H9 (cell line): Measurements from ENCODE around the gene ZNF346. TPM values are rescaled to one million over a fixed set of nuclear protein-coding genes. Genes with fewer than 3 reads are reported as not detected.
A peak's percentile ranks its signal among the peaks of the same experiment; 100 is the strongest.

Experiments
- DNase-seq: peaks from one replicate; pipeline ENCODE4 v3.0.0-alpha.2; 2017
- H2AFZ ChIP-seq: one replicate; pipeline ENCODE4 v1.6.1; 2013; ENCODE audit warnings: mild to moderate bottlenecking, low read length, control low read depth, moderate library complexity
- H2AK5ac ChIP-seq: 2 replicates; pipeline ENCODE4 v1.6.1; 2013; ENCODE audit warnings: low read length, control low read depth, mixed read lengths; ENCODE audit not compliant: insufficient read length
- H2BK120ac ChIP-seq: one replicate; pipeline ENCODE4 v1.6.1; 2013; ENCODE audit warnings: low read depth, mild to moderate bottlenecking, low read length, control low read depth, inconsistent platforms; ENCODE audit not compliant: poor library complexity, severe bottlenecking
- H2BK12ac ChIP-seq: 2 replicates; pipeline ENCODE4 v1.6.1; 2013; ENCODE audit warnings: low read length, control low read depth, mixed read lengths, low read depth; ENCODE audit not compliant: insufficient read length
- H2BK15ac ChIP-seq: 2 replicates; pipeline ENCODE4 v1.6.1; 2013; ENCODE audit warnings: low read depth, low read length, control low read depth
- H2BK20ac ChIP-seq: one replicate; pipeline ENCODE4 v1.6.1; 2013; ENCODE audit warnings: low read depth, mild to moderate bottlenecking, low read length, control low read depth, inconsistent platforms; ENCODE audit not compliant: poor library complexity, severe bottlenecking
- H2BK5ac ChIP-seq: 2 replicates; pipeline ENCODE4 v1.6.1; 2013; ENCODE audit warnings: low read length, control low read depth, mixed read lengths; ENCODE audit not compliant: insufficient read length
- H3K14ac ChIP-seq: 2 replicates; pipeline ENCODE4 v1.6.1; 2013; ENCODE audit warnings: low read length, control low read depth; ENCODE audit not compliant: insufficient read depth
- H3K18ac ChIP-seq: 2 replicates; pipeline ENCODE4 v1.6.1; 2013; ENCODE audit warnings: low read depth, mild to moderate bottlenecking, mixed read lengths, low read length, control low read depth; ENCODE audit not compliant: insufficient read length
- H3K23ac ChIP-seq: 2 replicates; pipeline ENCODE4 v1.6.1; 2013; ENCODE audit warnings: low read length, control low read depth, mixed read lengths, low read depth; ENCODE audit not compliant: insufficient read length
- H3K23me2 ChIP-seq: 2 replicates; pipeline ENCODE4 v1.6.1; 2013; ENCODE audit warnings: low read depth, mild to moderate bottlenecking, mixed read lengths, low read length, control low read depth; ENCODE audit not compliant: insufficient read length, poor library complexity, severe bottlenecking
- H3K27ac ChIP-seq: 2 replicates; pipeline ENCODE4 v1.5.1; 2013; ENCODE audit warnings: low read length, control low read depth, mixed read lengths, low read depth; ENCODE audit not compliant: insufficient read length
- H3K27me3 ChIP-seq: 2 replicates; pipeline ENCODE4 v1.6.1; 2013; ENCODE audit warnings: low read length, control low read depth, inconsistent platforms; ENCODE audit not compliant: insufficient read depth
- H3K4ac ChIP-seq: 2 replicates; pipeline ENCODE4 v1.6.1; 2013; ENCODE audit warnings: low read depth, mild to moderate bottlenecking, control low read depth, inconsistent platforms, low read length, moderate library complexity
- H3K4me1 ChIP-seq: 2 replicates; pipeline ENCODE4 v1.6.1; 2013; ENCODE audit warnings: low read length, control low read depth, inconsistent platforms; ENCODE audit not compliant: insufficient read depth
- H3K4me2 ChIP-seq: 2 replicates; pipeline ENCODE4 v1.6.1; 2013; ENCODE audit warnings: low read length, control low read depth, mixed read lengths; ENCODE audit not compliant: insufficient read length, insufficient read depth
- H3K56ac ChIP-seq: 2 replicates; pipeline ENCODE4 v1.6.1; 2013; ENCODE audit warnings: low read depth, mild to moderate bottlenecking, mixed read lengths, low read length, control low read depth; ENCODE audit not compliant: insufficient read length
- H3K79me1 ChIP-seq: 2 replicates; pipeline ENCODE4 v1.6.1; 2013; ENCODE audit warnings: low read depth, mild to moderate bottlenecking, moderate library complexity, low read length, control low read depth, inconsistent platforms; ENCODE audit not compliant: insufficient read depth, poor library complexity, severe bottlenecking
- H3K79me2 ChIP-seq: 2 replicates; pipeline ENCODE4 v1.6.1; 2013; ENCODE audit warnings: low read length, control low read depth, inconsistent platforms; ENCODE audit not compliant: insufficient read depth
- H3K9ac ChIP-seq: 2 replicates; pipeline ENCODE4 v1.6.1; 2013; ENCODE audit warnings: low read length, control low read depth, mixed read lengths; ENCODE audit not compliant: insufficient read length; ENCODE audit errors: extremely low read depth
- H3K9me3 ChIP-seq: one replicate; pipeline ENCODE4 v1.6.1; 2013; ENCODE audit warnings: low read depth, low read length, inconsistent platforms; ENCODE audit not compliant: control insufficient read depth
- H3T11ph ChIP-seq: one replicate; pipeline ENCODE4 v1.6.1; 2013; ENCODE audit warnings: mild to moderate bottlenecking, low read length, control low read depth, inconsistent platforms
- H4K20me1 ChIP-seq: one replicate; pipeline ENCODE4 v1.6.1; 2013; ENCODE audit not compliant: control insufficient read depth, insufficient read length, insufficient read depth
- H4K5ac ChIP-seq: 2 replicates; pipeline ENCODE4 v1.6.1; 2013; ENCODE audit warnings: low read depth, mild to moderate bottlenecking, mixed read lengths, low read length, control low read depth; ENCODE audit not compliant: insufficient read length
- H4K8ac ChIP-seq: replicated peaks from 2 replicates; pipeline ENCODE4 v1.6.1; 2013; ENCODE audit warnings: low read length, control low read depth, mixed read lengths, low read depth; ENCODE audit not compliant: insufficient read length
- H4K91ac ChIP-seq: 2 replicates; pipeline ENCODE4 v1.6.1; 2013; ENCODE audit warnings: low read depth, mild to moderate bottlenecking, moderate library complexity, mixed read lengths, low read length, control low read depth; ENCODE audit not compliant: insufficient read length
- H3K27ac Mint-ChIP-seq, 3 experiments: 2 replicates in 2 of 3; 3 replicates in 1 of 3; pipeline ENCODE4 v1.8.0; 2020 to 2021; ENCODE audit warnings: mixed read lengths in 3 of 3, mild to moderate bottlenecking in 1 of 3, moderate library complexity in 1 of 3
- H3K27me3 Mint-ChIP-seq: 2 replicates; pipeline ENCODE4 v1.8.0; 2021; ENCODE audit warnings: low read depth, mild to moderate bottlenecking, moderate library complexity, mixed read lengths
- H3K36me3 Mint-ChIP-seq, 3 experiments: 2 replicates in 2 of 3; 3 replicates in 1 of 3; pipeline ENCODE4 v1.8.0; 2020 to 2021; ENCODE audit warnings: low read depth in 3 of 3, mixed read lengths in 3 of 3; ENCODE audit not compliant: insufficient read depth in 1 of 3
- H3K4me1 Mint-ChIP-seq, 2 experiments: 2 replicates each; pipeline ENCODE4 v1.8.0; 2020; ENCODE audit warnings: mixed read lengths in 2 of 2
- H3K4me3 Mint-ChIP-seq, 2 experiments: 2 replicates in 1 of 2; 3 replicates in 1 of 2; pipeline ENCODE4 v1.8.0; 2020 to 2021; ENCODE audit warnings: mild to moderate bottlenecking in 2 of 2, mixed read lengths in 2 of 2, moderate library complexity in 1 of 2
- H3K9me3 Mint-ChIP-seq, 2 experiments: 2 replicates in 1 of 2; 3 replicates in 1 of 2; pipeline ENCODE4 v1.8.0; 2020; ENCODE audit warnings: mild to moderate bottlenecking in 2 of 2, mixed read lengths in 2 of 2, moderate library complexity in 1 of 2
- WGBS: extraction: QIAGEN DNeasy Blood & Tissue Kit; methylation state at CpG from one replicate; pipeline ENCODE4 v1.1.7; 2013; ENCODE audit warnings: missing lambda C conversion rate, low lambda C conversion rate, mixed read lengths; ENCODE audit not compliant: insufficient read length; ENCODE audit errors: extremely low coverage; 5-methylcytosine and 5-hydroxymethylcytosine counted together
- total RNA-seq: library from RNA; stranded (reverse); gene quantifications from 2 replicates; pipeline ENCODE4 v1.2.1, GENCODE V29; 2021
- TF ChIP-seq, protein P1 (sequence below): fragments of 200-600 bp; sonication (generic); conservative IDR thresholded peaks from 3 replicates; pipeline ENCODE4 v1.8.0; 2021; ENCODE audit warnings: antibody characterized with exemption, mild to moderate bottlenecking

Gene ZNF346
- total RNA-seq, 1 experiment from 2014 or later: 22.7 TPM

GRCh38 chr5:177035976-177036375 is 13.5 kb downstream of the ZNF346 start:
- no peak overlapping the region for H3T11ph ChIP-seq
- Mint-ChIP-seq H3K9me3 (no peaks in the 10 kb centered on the region), H3K36me3 (peaks cover 0 to 23% (median 22%) of the 10 kb centered on the region in 3 experiments; a peak in 5 of 7 replicates), H3K4me3 (no peak overlapping the region), H3K27me3 (no peaks in the 10 kb centered on the region), H3K4me1 (peaks cover 10 to 14% of the 10 kb centered on the region in 2 experiments), H3K27ac (peak overlapping the region; percentile 31 to 82 (median 60); a peak in 5 of 7 replicates)
- H3K4ac ChIP-seq: no peak overlapping the region
- no peak overlapping the region for H2AFZ ChIP-seq
- no peak overlapping the region for H2BK12ac ChIP-seq
- H3K79me1 ChIP-seq: peaks cover 3% of the 10 kb centered on the region
- H3K23ac ChIP-seq: no peak overlapping the region
- H4K5ac ChIP-seq: no peak overlapping the region
- no peak overlapping the region for H3K4me2 ChIP-seq
- TF ChIP-seq, protein P1, sequence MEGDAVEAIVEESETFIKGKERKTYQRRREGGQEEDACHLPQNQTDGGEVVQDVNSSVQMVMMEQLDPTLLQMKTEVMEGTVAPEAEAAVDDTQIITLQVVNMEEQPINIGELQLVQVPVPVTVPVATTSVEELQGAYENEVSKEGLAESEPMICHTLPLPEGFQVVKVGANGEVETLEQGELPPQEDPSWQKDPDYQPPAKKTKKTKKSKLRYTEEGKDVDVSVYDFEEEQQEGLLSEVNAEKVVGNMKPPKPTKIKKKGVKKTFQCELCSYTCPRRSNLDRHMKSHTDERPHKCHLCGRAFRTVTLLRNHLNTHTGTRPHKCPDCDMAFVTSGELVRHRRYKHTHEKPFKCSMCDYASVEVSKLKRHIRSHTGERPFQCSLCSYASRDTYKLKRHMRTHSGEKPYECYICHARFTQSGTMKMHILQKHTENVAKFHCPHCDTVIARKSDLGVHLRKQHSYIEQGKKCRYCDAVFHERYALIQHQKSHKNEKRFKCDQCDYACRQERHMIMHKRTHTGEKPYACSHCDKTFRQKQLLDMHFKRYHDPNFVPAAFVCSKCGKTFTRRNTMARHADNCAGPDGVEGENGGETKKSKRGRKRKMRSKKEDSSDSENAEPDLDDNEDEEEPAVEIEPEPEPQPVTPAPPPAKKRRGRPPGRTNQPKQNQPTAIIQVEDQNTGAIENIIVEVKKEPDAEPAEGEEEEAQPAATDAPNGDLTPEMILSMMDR: no peak
- H2AK5ac ChIP-seq: no peak overlapping the region
- H3K14ac ChIP-seq: no peak overlapping the region
- H3K9me3 ChIP-seq: no peaks in the 10 kb centered on the region
- H3K18ac ChIP-seq: no peak overlapping the region
- no peak overlapping the region for H4K8ac ChIP-seq
- no peak overlapping the region for H3K9ac ChIP-seq
- H3K27ac ChIP-seq: no peak overlapping the region
- H3K4me1 ChIP-seq: peaks cover 8% of the 10 kb centered on the region; the same call in 1 of the 2 replicates
- WGBS: no CpG with 5 or more reads among the region's 1 CpG
- H3K27me3 ChIP-seq: no peaks in the 10 kb centered on the region; the same call in 1 of the 2 replicates
- H3K79me2 ChIP-seq: no peaks in the 10 kb centered on the region
- no peak overlapping the region for H2BK20ac ChIP-seq
- H3K56ac ChIP-seq: no peak overlapping the region
- H4K20me1 ChIP-seq: no peaks in the 10 kb centered on the region
- H2BK15ac ChIP-seq: no peak overlapping the region
- no peak overlapping the region for H2BK5ac ChIP-seq
- no peak overlapping the region for H4K91ac ChIP-seq
- DNase-seq: peak; percentile 56
- no peaks in the 10 kb centered on the region for H3K23me2 ChIP-seq
- no peak overlapping the region for H2BK120ac ChIP-seq
